HuH-7.5 (cell line): ENCODE data around the gene SCN4B.

Experiments
- DNase-seq: peaks from one replicate; pipeline ENCODE4 v3.0.0; 2011; ENCODE audit warnings: low spot score

Gene SCN4B

GRCh38 chr11:118099838-118100556 lies 52.6 kb downstream of the SCN4B start:
- DNase-seq = no peak

DNA sequence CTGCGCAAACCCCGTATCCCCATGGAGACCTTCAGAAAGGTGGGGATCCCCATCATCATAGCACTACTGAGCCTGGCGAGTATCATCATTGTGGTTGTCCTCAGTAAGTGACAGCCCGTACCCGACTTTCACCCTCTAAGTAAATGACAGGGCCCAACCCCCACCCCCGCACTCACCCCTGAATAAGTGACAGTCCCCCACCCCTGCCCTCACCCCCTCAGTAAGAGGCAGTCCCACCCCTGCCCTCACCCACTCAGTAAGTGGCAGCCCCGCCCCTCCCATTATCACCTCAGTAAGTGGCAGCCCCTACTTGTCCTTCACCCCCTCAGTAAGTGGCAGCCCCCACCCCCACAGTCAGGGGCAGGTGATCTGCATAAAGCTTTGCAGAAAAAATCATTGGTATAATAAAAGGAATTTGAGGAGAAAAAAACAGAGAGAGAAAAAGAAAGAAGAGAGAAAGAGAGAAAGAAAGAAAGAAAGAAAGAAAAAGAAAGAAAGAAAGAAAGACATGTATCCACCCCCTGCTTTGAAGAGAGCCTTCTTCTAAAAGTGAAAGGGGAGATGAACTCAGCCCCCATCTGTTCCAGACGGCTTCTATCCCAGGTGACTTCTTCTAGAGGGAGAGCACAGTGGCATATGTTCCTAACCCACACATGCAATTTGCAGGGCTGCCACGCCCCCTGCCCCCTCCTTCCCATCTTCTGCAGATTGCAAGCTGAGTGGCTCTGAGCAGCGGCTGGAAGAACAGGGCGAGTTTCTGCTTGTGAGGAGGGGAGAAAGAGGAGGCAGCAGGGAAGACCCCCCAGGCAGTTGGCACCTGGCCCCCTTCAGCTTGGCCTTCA lies 53.4 kb downstream of the SCN4B start:
- DNase-seq = no peak

GRCh38 chr11:118095967-118096367 lies 56.7 kb downstream of the SCN4B start:
- DNase-seq = no peak

GRCh38 chr11:118095493-118095892 lies 57.1 kb downstream of the SCN4B start:
- DNase-seq = no peak

- no peak for DNase-seq
These were observed 59.6 kb downstream of the SCN4B start for GRCh38 chr11:118092907-118093571.

GRCh38 chr11:118091690-118092089 lies 60.9 kb downstream of the SCN4B start:
- DNase-seq = no peak

- no peak for DNase-seq
These were observed 62.0 kb downstream of the SCN4B start for GRCh38 chr11:118090545-118091162.

DNA sequence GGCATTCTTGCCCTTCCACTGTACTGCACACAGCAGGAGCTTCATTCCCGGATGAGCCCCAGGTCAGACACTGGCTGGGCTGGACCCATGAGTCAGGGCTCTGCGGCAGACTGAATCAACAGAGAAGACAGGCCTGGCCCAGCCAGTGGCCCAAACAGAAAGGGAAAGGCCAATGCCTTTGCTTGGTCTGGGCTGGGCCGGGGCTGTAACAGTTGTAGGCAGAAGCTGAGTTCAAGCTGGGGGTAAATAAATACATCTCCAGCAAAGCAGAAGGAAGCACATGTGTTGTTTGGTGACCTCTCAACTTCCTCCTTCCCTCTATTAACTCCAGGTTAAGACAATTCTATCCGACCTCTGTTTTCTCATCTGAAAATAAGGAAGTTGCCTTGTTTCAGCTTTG lies 64.1 kb downstream of the SCN4B start:
- DNase-seq = no peak

DNA sequence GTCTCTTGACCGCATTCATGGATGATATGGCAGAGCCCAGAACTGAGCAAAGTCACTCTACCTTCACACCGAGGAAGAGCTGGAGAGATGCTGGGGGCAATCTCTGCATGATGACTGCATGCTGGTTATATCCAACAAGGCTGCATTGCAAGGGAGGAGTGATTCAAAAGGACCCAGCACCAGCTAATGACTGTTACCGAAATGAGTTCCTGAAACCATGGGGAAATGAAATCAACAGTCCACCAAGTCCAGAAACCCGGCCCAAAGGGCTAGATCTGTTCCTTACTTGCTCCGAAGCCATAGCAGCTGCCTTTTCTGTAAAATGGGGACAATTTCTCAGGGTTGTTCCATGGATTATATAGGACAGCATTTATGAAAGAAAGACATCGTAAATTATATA lies 64.7 kb downstream of the SCN4B start:
- DNase-seq = no peak

- no peak for DNase-seq
These were observed 65.5 kb downstream of the SCN4B start, which contains the start of gene SMIM35 for GRCh38 chr11:118086913-118087768. SMIM35 (minus strand) TSS chr11:118086963; CDS start chr11:118086757, 206 bp downstream.

GRCh38 chr11:118084656-118085055 lies 68.0 kb downstream of the SCN4B start:
- DNase-seq = no peak

DNA sequence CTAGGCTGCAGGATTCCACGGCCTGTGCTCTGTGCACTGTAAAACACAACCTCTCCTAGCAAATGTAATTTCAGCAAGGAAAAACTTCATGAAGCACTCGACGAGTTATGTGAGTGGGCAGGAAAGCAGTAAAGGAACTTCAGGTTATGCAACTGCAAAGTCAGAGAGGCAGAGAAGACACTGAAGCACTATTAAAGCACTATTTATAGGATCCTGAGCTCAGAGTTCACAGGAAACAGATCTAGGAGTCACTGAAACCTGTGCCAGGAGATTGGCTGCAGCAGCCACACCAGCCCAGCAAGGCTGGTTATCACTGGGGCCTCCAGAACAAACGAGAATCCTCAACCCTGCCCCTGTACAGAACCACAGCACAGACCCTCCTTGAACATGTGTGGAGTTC lies 68.4 kb downstream of the SCN4B start:
- no peak for DNase-seq
